Measurements from ENCODE around the gene FMNL2. TPM values are rescaled to one million over a fixed set of nuclear protein-coding genes. Genes with fewer than 3 reads are reported as not detected.

FMNL2 gene
- total RNA-seq, 2 experiments from 2014 or later = 0.05 to 0.21 TPM

DNA sequence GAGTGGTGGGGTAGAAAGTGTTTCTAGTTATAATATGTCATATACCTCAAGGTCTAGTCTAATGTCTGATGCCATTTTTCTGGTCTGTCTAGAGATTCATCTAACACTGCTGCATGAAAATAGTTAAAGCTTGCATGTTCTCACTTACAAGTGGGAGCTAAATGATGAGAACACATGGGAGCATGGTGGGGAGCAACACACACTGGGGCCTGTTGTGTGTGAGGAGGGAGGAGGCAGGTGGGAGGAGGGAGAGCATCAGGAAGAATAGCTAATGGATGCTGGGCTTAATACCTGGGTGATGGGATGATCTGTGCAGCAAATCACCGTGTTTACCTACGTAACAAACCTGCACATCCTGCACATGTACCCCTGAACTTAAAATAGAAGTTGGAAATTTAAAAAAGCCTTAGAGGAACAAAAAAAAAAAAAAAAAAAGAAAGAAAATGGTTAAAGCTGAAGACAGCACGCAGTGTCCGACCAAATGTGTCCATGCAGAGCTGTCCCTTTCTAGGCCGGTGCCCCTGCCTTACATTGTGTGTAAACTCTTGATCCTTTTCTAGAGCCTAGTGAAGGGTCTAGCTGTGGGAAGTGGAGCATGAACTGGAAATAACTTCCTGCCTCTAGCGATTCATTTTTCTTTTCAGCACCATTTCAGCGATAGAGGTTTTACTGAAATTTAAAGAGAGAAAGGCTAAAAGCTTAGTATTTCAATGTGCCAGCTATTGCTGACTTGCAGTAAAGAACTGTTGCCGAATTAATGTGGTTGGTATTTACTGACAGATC is 94.0 kb downstream of the FMNL2 start:
- Mint-ChIP-seq H3K27me3 (ENCODE audit: low read depth) (no peaks in the 10 kb centered on the region), H3K4me3 (no peak overlapping the region), H3K36me3 (ENCODE audit: low read depth) (no peaks in the 10 kb centered on the region), H3K9me3 (ENCODE audit: insufficient read depth) (no peaks in the 10 kb centered on the region), H3K27ac (no peak overlapping the region), H3K4me1 (ENCODE audit: low read depth) (no peaks in the 10 kb centered on the region)
- ATAC-seq = no peak
- no peak for DNase-seq
- POLR2A ChIA-PET = no interaction called here
- CTCF ChIA-PET = no interaction called here

DNA sequence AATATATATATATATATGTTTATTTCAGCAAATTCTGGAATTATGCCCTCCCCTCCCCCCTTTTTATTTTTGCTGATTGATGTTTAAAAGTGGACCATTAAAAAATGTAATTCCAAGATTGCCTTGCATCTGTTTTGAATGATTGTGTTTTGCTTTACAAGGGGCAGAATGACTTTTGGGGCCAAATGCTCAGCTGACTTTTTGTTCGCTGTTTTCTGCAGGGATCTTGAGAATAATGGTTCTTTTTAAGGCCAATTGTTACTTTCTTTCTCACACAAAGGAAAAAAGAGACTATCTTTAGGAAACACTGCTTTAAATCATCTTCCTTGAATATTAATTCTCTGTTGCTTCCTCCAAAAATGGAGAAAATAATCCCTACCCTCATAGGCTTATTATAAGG is 95.9 kb downstream of the FMNL2 start:
- H3K4me3 Mint-ChIP-seq = no peak overlapping the region
- H3K27me3 Mint-ChIP-seq (ENCODE audit: low read depth) = no peaks in the 10 kb centered on the region
- DNase-seq = no peak
- no peaks in the 10 kb centered on the region for H3K36me3 Mint-ChIP-seq (ENCODE audit: low read depth)
- no peak for ATAC-seq
- no peaks in the 10 kb centered on the region for H3K4me1 Mint-ChIP-seq (ENCODE audit: low read depth)
- H3K27ac Mint-ChIP-seq = no peak overlapping the region
- ChIA-PET POLR2A (no interaction called here), CTCF (no interaction called here)
- H3K9me3 Mint-ChIP-seq (ENCODE audit: insufficient read depth) = no peaks in the 10 kb centered on the region

DNA sequence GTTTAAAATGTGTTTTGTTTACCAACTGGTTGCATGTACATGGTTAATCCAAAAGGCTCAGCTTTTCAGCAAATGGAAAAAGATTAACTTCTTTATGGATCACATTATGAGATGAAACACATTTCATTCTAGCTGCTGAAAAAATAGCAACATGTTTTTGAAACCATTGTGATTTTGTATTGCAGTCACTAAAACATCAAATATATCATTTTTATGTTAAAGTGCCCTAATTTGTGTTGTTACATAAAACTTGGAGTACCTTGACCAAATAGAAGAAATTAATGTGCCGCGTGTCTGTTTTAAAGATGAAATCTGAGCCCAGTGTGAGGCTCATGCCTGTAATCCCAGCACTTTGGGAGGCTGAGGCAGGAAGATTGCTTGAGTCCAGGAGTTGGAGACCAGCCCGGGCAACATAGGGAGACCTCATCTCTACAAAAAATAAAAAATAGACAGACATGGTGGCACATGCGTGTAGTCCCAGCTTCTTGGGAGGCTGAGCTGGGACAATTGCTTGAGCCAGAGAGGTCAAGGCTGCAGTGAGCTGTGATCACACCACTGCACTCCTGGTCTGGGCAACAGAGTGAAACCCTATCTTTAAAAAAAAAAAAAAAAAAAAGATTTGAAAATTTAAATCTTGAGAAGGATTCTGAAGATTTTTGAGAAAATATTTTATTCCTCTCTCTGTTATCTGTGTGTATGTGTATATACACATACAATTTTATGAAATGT is 96.6 kb downstream of the FMNL2 start:
- DNase-seq (no peak), ATAC-seq (no peak)
- ChIA-PET POLR2A (no interaction called here), CTCF (no interaction called here)
- no peaks in the 10 kb centered on the region for H3K27me3 Mint-ChIP-seq (ENCODE audit: low read depth)
- H3K36me3 Mint-ChIP-seq (ENCODE audit: low read depth) = no peaks in the 10 kb centered on the region
- H3K27ac Mint-ChIP-seq = no peak overlapping the region
- no peak overlapping the region for H3K4me3 Mint-ChIP-seq
- H3K4me1 Mint-ChIP-seq (ENCODE audit: low read depth) = no peaks in the 10 kb centered on the region
- H3K9me3 Mint-ChIP-seq (ENCODE audit: insufficient read depth) = no peaks in the 10 kb centered on the region

DNA sequence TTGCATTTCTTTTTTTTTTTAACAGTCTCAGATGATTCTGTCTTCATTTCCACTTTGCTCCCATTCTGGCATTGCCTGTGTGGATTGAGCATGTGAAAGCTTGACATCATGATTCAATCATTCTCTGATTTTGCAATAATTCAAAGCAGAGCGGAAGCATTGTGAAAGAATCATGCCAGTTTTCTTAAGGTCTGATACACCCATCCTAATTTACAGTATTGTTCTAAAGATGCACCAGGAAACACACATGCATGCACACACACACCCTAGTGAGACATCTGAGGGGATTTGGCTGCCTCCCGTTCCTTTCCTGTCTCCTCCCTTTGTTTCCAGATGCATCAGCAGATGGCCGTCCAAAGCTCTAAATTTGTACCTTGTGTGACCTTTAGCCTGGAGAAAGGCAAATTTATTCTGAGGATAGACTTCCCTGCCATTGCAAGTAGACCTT is 97.3 kb downstream of the FMNL2 start:
- POLR2A ChIA-PET = no interaction called here

DNA sequence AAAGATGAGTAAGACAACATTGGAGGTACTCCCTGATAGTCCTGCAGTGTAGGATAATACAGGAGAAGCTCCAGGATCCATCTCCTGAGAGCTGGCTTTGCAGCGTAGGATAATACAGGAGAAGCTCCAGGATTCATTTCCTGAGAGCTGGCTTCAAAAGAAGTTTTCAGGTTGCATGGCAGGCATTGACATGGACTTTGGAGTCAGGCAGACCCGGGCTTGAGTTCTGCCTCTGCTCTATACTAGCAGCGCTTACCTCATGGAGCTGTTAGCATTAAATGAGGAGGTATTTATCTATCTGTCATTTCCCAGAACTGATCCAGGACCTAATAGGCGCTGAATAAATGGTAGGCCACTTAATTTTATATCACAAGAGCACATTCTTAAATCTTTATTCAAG is 97.8 kb downstream of the FMNL2 start:
- Mint-ChIP-seq H3K27ac (no peak overlapping the region), H3K36me3 (ENCODE audit: low read depth) (no peaks in the 10 kb centered on the region), H3K4me1 (ENCODE audit: low read depth) (no peaks in the 10 kb centered on the region), H3K27me3 (ENCODE audit: low read depth) (peaks cover 4% of the 10 kb centered on the region), H3K4me3 (no peak overlapping the region), H3K9me3 (ENCODE audit: insufficient read depth) (no peaks in the 10 kb centered on the region)
- CTCF ChIA-PET = no interaction called here
- no peak for DNase-seq
- POLR2A ChIA-PET = no interaction called here
- ATAC-seq = no peak

More for the DNA sequence above, 97.3 kb downstream of the FMNL2 start:
- CTCF ChIA-PET = no interaction called here
- Mint-ChIP-seq H3K27me3 (ENCODE audit: low read depth) (peaks cover 1% of the 10 kb centered on the region), H3K4me3 (no peak overlapping the region), H3K4me1 (ENCODE audit: low read depth) (no peaks in the 10 kb centered on the region), H3K9me3 (ENCODE audit: insufficient read depth) (no peaks in the 10 kb centered on the region), H3K27ac (no peak overlapping the region), H3K36me3 (ENCODE audit: low read depth) (no peaks in the 10 kb centered on the region)
- ATAC-seq (no peak), DNase-seq (no peak)

DNA sequence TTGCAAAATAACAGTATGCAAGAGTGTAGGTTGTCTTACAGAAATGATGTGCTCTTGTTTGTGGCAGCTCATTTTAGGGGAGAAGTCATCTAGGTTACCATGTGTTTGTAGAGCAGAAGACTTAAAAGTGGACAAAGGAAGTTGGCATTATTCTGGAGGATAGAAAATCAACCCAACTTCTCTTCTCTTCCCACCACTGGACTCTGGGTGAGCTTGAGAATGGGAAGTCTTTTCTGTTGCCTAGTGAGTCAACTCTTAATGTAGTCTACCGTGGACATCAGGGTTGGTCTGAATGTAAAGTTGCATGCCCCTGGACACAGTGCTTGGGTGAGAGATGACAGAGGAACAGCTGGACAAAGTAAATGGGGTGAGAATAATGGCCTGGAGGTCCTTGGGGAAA is 98.3 kb downstream of the FMNL2 start:
- no peaks in the 10 kb centered on the region for H3K36me3 Mint-ChIP-seq (ENCODE audit: low read depth)
- ATAC-seq (no peak), DNase-seq (no peak)
- no peak overlapping the region for H3K4me3 Mint-ChIP-seq
- CTCF ChIA-PET = no interaction called here
- no peaks in the 10 kb centered on the region for H3K9me3 Mint-ChIP-seq (ENCODE audit: insufficient read depth)
- no peak overlapping the region for H3K27ac Mint-ChIP-seq
- POLR2A ChIA-PET = no interaction called here
- no peaks in the 10 kb centered on the region for H3K4me1 Mint-ChIP-seq (ENCODE audit: low read depth)
- H3K27me3 Mint-ChIP-seq (ENCODE audit: low read depth) = peaks cover 4% of the 10 kb centered on the region

DNA sequence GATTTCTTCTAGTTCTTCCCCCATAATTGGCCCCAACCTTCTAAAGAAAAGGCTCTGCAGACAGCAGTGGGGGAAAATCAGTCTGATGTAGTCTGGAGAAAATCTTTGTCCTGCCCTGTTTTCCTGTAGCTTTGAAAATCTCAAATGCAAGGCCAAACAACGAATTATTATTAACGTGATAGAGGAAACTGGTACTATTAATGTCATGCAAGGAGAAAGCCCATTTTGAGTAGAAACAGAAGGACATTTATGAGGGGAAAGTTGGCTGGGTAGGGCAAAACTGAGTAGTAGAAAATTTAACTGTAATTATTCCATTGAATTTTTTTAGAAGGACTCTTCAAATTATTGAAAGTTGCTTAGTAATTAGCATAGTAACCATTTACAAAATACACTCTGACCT is 98.8 kb downstream of the FMNL2 start:
- ChIA-PET POLR2A (no interaction called here), CTCF (no interaction called here)
- peaks cover 4% of the 10 kb centered on the region for H3K27me3 Mint-ChIP-seq (ENCODE audit: low read depth)
- ATAC-seq (no peak), DNase-seq (no peak)
- H3K9me3 Mint-ChIP-seq (ENCODE audit: insufficient read depth) = no peaks in the 10 kb centered on the region
- H3K27ac Mint-ChIP-seq = no peak overlapping the region
- no peak overlapping the region for H3K4me3 Mint-ChIP-seq
- H3K36me3 Mint-ChIP-seq (ENCODE audit: low read depth) = no peaks in the 10 kb centered on the region
- H3K4me1 Mint-ChIP-seq (ENCODE audit: low read depth) = no peaks in the 10 kb centered on the region

DNA sequence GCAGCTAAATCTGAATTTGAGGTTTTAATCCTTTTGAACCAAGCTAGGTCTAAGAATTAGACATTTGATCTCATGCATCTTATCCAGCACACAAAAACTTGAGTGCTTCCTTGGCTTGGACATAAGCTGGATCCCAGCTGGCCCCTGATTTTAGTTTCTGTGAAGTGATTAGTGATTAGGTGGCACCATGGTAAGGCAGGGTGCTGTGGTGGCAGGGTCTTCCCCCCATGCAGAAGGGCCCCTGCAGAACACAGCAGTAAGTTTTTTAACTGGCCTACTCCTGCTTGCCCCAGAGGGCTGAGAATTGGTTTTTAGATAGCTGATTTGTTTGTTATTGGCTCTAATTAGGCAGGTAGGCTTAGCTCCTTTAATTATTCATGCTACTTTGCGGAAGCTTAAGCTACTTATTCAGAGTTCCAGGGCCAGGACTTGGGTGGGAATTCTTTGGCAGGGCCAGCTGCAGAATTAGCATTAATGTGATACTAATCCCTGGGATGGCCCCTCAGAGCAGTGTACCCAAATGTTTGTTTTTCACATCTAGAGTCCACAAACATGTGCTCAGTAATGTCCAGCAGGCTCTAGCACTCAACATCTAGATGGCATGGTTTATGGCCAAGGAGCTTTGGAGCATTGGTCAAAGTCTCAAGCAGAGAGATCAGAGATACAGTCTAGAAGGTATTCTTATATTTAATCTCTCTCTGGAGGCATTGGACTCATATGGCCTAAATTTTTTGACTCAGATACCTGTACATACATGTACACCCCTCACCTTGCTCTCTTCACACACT is 99.6 kb downstream of the FMNL2 start:
- H3K4me3 Mint-ChIP-seq = no peak overlapping the region
- POLR2A ChIA-PET = no interaction called here
- H3K27ac Mint-ChIP-seq = no peak overlapping the region
- CTCF ChIA-PET = no interaction called here
- ATAC-seq = no peak
- no peaks in the 10 kb centered on the region for H3K9me3 Mint-ChIP-seq (ENCODE audit: insufficient read depth)
- H3K4me1 Mint-ChIP-seq (ENCODE audit: low read depth) = no peaks in the 10 kb centered on the region
- H3K36me3 Mint-ChIP-seq (ENCODE audit: low read depth) = no peaks in the 10 kb centered on the region
- DNase-seq = no peak
- peaks cover 7% of the 10 kb centered on the region for H3K27me3 Mint-ChIP-seq (ENCODE audit: low read depth)

DNA sequence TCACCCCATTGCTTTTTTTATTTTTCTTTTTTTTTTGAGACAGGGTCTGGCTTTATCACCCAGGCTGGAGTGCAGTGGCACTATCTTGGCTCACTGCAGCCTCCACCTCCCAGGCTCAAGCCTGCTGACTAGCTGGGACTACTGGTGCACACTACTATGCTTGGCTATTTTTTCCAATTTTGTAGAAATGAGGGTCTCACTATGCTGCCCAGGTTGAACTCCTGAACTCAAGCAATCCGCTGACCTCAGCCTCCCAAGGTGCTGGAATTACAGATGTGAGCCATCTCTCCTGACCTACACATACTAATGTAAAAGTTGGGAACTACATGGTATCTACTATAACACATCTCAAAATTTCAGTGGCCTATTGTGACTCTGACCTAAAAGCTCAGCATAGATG is 101.2 kb downstream of the FMNL2 start:
- peaks cover 7% of the 10 kb centered on the region for H3K27me3 Mint-ChIP-seq (ENCODE audit: low read depth)
- ChIA-PET CTCF (no interaction called here), POLR2A (no interaction called here)
- no peak overlapping the region for H3K4me3 Mint-ChIP-seq
- no peak overlapping the region for H3K27ac Mint-ChIP-seq
- DNase-seq (no peak), ATAC-seq (no peak)
- no peaks in the 10 kb centered on the region for H3K4me1 Mint-ChIP-seq (ENCODE audit: low read depth)
- H3K36me3 Mint-ChIP-seq (ENCODE audit: low read depth) = no peaks in the 10 kb centered on the region
- no peaks in the 10 kb centered on the region for H3K9me3 Mint-ChIP-seq (ENCODE audit: insufficient read depth)

DNA sequence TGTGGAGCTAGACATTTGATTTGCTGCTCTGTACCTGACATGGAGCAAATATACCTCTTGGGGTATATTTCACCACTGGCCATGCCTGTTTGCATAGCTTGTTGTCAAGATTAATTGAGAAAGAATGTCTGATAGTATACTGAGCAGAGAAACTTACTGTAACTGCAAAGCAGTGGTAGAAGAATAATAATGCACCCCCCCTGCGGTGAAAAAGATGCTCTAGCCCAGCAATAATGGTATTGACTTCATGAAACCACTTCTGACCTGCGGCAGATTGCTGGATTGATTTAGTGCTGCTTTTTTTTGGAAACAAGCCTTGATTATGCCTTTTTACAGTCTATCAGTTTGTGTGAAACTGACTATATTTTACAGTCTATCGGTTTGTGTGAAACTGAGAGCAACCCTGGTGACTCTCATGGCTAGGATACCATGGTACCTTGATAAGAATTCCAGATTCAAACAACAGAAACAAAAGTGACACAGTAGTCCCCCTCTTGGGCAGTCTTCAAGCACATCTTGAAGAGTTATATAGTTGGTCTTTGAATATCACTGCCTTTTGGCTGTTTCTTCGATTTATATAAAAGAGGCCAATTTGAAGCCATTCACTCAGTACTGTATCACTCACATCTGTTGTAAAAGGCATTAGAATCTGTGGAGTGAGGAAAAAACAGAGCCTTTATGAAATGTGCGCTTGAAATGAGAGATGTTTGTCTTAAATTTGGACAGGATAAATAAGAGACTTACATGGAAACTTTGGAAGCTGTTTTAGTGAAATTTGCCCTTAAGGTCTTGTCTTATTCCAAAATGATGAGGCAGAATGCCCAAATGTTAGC is 102.5 kb downstream of the FMNL2 start:
- POLR2A ChIA-PET = no interaction called here
- no peak overlapping the region for H3K4me3 Mint-ChIP-seq
- CTCF ChIA-PET = no interaction called here
- no peak overlapping the region for H3K27ac Mint-ChIP-seq
- no peak for DNase-seq
- ATAC-seq = no peak
- H3K9me3 Mint-ChIP-seq (ENCODE audit: insufficient read depth) = no peaks in the 10 kb centered on the region
- H3K36me3 Mint-ChIP-seq (ENCODE audit: low read depth) = no peaks in the 10 kb centered on the region
- H3K27me3 Mint-ChIP-seq (ENCODE audit: low read depth) = peaks cover 10% of the 10 kb centered on the region
- H3K4me1 Mint-ChIP-seq (ENCODE audit: low read depth) = no peaks in the 10 kb centered on the region

DNA sequence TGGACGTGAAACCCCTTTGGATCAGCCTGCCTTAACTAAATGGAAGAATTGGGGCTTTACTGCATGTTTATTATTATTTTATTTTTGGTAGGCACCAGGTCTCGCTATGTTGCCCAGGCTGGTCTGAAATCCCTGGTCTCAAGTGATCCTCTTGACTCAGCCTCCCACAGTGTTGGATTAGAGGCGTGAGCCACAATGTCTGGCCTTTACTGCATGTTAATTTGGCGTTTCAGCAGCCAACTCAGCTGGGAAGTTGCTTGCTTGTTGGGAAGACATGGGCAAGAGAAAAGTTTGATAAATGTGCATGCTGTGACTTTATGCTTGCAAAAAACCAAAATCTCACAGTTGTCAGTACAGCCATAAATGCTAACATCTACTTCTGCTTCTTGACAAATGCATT is 105.1 kb downstream of the FMNL2 start:
- ChIA-PET POLR2A (no interaction called here), CTCF (no interaction called here)
- no peaks in the 10 kb centered on the region for H3K36me3 Mint-ChIP-seq (ENCODE audit: low read depth)
- H3K27ac Mint-ChIP-seq = no peak overlapping the region
- H3K9me3 Mint-ChIP-seq (ENCODE audit: insufficient read depth) = no peaks in the 10 kb centered on the region
- H3K4me1 Mint-ChIP-seq (ENCODE audit: low read depth) = no peaks in the 10 kb centered on the region
- no peak for DNase-seq
- H3K4me3 Mint-ChIP-seq = no peak overlapping the region
- no peak for ATAC-seq
- peaks cover 10% of the 10 kb centered on the region for H3K27me3 Mint-ChIP-seq (ENCODE audit: low read depth)

DNA sequence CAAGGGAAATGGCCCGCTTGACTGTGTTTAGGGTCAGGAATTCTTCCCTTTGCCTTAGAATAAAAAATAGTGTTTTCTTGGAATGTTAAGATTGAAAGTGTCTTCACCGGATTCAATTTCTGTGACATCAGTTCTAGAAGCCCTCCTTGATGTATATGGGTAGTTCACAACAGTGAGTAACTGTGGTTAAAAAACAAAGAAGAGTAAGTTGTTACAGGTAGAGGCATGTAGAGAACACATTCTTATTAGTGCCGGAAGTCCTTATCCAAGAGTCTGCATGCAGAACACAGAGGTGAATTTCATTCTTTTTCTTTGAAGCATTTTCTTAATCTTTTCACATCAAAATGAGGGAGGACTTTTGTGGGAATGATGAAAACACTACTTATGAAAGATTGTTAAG is 105.5 kb downstream of the FMNL2 start:
- Mint-ChIP-seq H3K27me3 (ENCODE audit: low read depth) (peaks cover 10% of the 10 kb centered on the region), H3K4me3 (no peak overlapping the region), H3K9me3 (ENCODE audit: insufficient read depth) (no peaks in the 10 kb centered on the region), H3K27ac (no peak overlapping the region), H3K4me1 (ENCODE audit: low read depth) (no peaks in the 10 kb centered on the region), H3K36me3 (ENCODE audit: low read depth) (no peaks in the 10 kb centered on the region)
- ATAC-seq = no peak
- no peak for DNase-seq
- ChIA-PET POLR2A (no interaction called here), CTCF (no interaction called here)
